Stimulated activated CD4-positive, alpha-beta T cell treated with anti-CD3 and anti-CD28 coated beads, Interleukin-4, amount 100 ng/mL, for 48 hours (primary cell): ENCODE measurements around the gene P2RY6.

Source experiments
- DNase-seq, 2 donors: peaks; one replicate each; pipeline ENCODE4 v3.0.0-alpha.2; 2020; ENCODE audit warnings: low read depth in 2 of 2

P2RY6 gene

GRCh38 chr11:73333640-73334383, 61.7 kb downstream of the P2RY6 start:
- no peak for DNase-seq

GRCh38 chr11:73334384-73335203, 62.5 kb downstream of the P2RY6 start:
- DNase-seq, result no peak

DNA sequence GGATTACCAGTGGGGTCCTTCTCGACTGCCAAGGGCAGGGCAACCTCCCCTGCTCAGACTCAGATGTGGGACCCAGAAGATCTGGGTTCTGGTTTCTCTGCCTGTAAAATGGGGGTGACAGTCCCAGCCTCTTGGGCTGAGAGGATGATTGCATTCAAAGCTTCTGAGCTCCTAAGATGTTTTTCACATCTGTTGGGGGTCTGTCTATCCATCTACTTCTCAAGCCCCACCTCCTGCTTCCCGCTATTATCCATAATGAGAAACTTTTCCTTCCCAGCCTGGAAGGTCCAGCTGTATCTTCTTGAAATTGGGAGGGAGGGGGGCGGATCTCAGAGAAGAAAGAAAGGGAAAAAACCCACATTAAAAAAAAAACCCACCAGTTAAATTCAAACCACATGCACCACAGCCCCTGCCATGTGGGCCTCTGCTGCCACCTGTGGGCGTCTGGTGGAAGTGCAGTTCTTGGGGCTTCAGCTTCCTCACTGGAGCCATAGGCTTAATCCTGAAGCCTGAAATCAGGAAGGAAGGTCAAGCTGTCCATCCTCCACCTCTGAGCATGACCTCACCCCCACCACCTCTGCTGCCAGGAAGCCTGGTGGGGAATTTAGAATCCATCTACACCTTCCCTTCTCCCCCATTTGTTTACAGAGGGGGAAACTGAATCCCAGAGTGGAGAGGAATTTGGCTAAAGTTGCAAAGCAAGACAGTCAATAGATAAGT, 63.2 kb downstream of the P2RY6 start:
- DNase-seq, result peak; percentile 61 to 72

DNA sequence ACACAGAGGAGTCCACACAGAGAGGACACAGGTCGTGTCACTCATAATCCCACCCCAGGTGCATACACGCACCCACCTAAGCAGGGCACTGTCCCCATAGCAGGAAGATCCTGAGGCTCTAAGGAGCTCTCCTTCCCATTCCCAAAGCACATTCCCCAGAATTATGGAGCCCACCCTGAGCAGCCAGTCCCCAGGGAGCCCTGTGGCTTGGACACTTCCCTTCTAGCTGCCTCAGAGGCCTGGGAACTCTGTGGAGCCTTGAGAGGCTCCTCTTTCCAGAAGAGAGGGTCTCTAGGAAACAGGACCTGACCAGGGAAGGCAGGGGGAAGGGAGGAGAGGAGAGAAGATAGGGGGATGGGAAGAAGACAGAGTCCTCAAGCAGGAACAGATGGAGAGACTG, 65.7 kb downstream of the P2RY6 start:
- no peak for DNase-seq

DNA sequence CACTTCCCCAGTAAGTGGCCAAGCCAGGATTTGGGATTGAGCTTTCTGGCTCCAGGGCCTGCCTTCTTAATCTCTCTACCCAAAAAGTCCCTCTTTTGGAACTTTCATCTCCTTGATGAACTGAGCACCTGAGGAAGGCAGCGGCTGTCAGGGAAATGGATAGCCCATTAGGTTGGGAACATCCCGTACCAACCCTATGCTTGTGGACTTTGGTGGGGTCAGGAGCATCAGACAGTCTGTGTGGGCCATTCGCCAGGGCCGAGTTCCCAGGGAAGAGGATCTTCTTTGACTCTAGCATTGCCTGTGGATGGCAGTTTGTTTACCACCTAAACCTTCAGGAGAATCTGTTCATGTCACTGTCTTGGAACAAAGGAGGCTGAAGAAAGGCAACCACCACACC, 66.1 kb downstream of the P2RY6 start:
- DNase-seq, result no peak

- no peak for DNase-seq
These were observed 68.0 kb downstream of the P2RY6 start for GRCh38 chr11:73340164-73340563.

- DNase-seq, result no peak
These were observed 70.5 kb downstream of the P2RY6 start for GRCh38 chr11:73342633-73343032.

- DNase-seq, result no peak
These were observed 71.1 kb downstream of the P2RY6 start for GRCh38 chr11:73343076-73343873.

- no peak for DNase-seq
These were observed 72.1 kb downstream of the P2RY6 start for GRCh38 chr11:73344191-73344607.

DNA sequence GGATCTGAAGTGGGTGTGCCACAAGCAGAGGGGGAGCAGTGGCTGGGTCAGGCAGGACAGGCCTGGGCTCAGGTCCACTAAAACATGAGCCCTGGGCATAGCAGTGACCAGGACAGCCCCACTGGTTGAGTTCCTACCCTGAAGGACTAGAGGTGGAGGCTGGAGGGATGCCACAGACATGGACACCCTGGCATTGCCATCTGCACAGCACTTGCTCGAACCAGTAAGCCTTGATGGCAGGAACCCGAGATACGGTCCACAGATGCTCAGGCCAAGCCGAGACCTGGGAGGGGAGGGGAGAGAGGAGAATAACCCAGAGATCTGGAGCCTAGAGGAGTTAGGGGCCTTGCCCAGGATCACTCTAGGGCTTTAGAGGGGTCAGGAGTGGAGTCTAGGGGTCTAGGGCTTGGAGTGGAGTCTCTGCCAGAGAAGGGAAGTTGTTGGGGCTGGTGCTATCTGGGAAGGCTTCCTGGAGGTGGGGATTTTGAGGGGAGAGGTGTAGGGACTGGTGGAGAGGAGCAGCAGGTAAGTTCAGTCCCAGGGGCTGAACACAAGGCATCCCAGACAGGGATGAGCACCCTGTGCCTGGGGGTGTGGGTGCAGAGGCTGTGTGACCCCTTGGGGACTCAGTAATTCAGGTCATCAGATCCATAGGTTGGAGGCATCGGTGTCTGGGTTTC, 73.5 kb downstream of the P2RY6 start:
- no peak for DNase-seq

GRCh38 chr11:73346186-73346935, 74.2 kb downstream of the P2RY6 start:
- no peak for DNase-seq

- no peak for DNase-seq
These were observed 74.9 kb downstream of the P2RY6 start for GRCh38 chr11:73347067-73347466.
